DOHH2 (cell line): ENCODE results near the gene LEPR.

Experiments
- EZH2phosphoT487 ChIP-seq: fragments of 200-600 bp; sonication (generic); IDR thresholded peaks from 2 replicates; pipeline ENCODE4 v1.6.1; 2017; ENCODE audit warnings: borderline replicate concordance, mild to moderate bottlenecking, antibody characterized with exemption, low read length, moderate library complexity, mixed read lengths
- TF ChIP-seq, protein P1 (sequence below): fragments of 200-600 bp; sonication (generic); IDR thresholded peaks from one replicate; pipeline ENCODE4 v1.5.1; 2014; ENCODE audit warnings: antibody characterized with exemption, mild to moderate bottlenecking, low read depth, low read length; ENCODE audit not compliant: poor library complexity, severe bottlenecking

DNA sequence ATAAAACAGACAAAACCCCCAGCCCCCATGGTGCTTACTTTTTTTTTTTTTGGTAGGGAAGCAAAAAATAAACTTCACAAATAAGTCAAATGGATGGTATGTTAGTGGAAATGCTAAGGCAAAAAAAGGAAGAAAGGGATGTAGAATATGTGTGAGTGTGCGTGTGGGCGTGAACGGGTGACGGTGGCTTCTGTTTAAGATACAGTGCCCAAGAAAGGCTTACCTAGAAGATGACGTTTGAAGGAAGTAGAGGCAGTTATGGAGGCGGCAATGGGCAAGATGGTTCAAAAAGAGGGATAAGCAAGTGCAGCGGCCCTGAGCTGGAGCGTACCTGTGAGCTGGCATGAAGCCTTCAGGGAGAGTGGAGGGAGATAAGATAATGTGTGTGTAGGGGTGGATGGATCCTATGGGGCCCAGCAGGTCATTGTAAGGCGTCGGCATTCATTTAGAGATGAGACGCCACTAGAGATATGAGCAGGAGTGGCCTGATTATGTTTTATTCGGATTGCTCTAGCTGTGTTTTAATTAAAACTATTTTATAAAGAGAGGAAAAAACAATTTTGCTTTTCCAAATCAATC, 19.9 kb downstream of the LEPR start:
- TF ChIP-seq, protein P1, sequence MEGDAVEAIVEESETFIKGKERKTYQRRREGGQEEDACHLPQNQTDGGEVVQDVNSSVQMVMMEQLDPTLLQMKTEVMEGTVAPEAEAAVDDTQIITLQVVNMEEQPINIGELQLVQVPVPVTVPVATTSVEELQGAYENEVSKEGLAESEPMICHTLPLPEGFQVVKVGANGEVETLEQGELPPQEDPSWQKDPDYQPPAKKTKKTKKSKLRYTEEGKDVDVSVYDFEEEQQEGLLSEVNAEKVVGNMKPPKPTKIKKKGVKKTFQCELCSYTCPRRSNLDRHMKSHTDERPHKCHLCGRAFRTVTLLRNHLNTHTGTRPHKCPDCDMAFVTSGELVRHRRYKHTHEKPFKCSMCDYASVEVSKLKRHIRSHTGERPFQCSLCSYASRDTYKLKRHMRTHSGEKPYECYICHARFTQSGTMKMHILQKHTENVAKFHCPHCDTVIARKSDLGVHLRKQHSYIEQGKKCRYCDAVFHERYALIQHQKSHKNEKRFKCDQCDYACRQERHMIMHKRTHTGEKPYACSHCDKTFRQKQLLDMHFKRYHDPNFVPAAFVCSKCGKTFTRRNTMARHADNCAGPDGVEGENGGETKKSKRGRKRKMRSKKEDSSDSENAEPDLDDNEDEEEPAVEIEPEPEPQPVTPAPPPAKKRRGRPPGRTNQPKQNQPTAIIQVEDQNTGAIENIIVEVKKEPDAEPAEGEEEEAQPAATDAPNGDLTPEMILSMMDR = no peak
- TF ChIP-seq EZH2phosphoT487 = no peak
